H9 (cell line): ENCODE data around the gene IMPACT. TPM values are rescaled to one million over a fixed set of nuclear protein-coding genes. Genes with fewer than 3 reads are reported as not detected.

Source experiments
- DNase-seq: peaks from one replicate; pipeline ENCODE4 v3.0.0-alpha.2; 2017
- H2AFZ ChIP-seq: one replicate; pipeline ENCODE4 v1.6.1; 2013; ENCODE audit warnings: mild to moderate bottlenecking, low read length, control low read depth, moderate library complexity
- H2AK5ac ChIP-seq: 2 replicates; pipeline ENCODE4 v1.6.1; 2013; ENCODE audit warnings: low read length, control low read depth, mixed read lengths; ENCODE audit not compliant: insufficient read length
- H2BK120ac ChIP-seq: one replicate; pipeline ENCODE4 v1.6.1; 2013; ENCODE audit warnings: low read depth, mild to moderate bottlenecking, low read length, control low read depth, inconsistent platforms; ENCODE audit not compliant: poor library complexity, severe bottlenecking
- H2BK12ac ChIP-seq: 2 replicates; pipeline ENCODE4 v1.6.1; 2013; ENCODE audit warnings: low read length, control low read depth, mixed read lengths, low read depth; ENCODE audit not compliant: insufficient read length
- H2BK15ac ChIP-seq: 2 replicates; pipeline ENCODE4 v1.6.1; 2013; ENCODE audit warnings: low read depth, low read length, control low read depth
- H2BK20ac ChIP-seq: one replicate; pipeline ENCODE4 v1.6.1; 2013; ENCODE audit warnings: low read depth, mild to moderate bottlenecking, low read length, control low read depth, inconsistent platforms; ENCODE audit not compliant: poor library complexity, severe bottlenecking
- H2BK5ac ChIP-seq: 2 replicates; pipeline ENCODE4 v1.6.1; 2013; ENCODE audit warnings: low read length, control low read depth, mixed read lengths; ENCODE audit not compliant: insufficient read length
- H3K14ac ChIP-seq: 2 replicates; pipeline ENCODE4 v1.6.1; 2013; ENCODE audit warnings: low read length, control low read depth; ENCODE audit not compliant: insufficient read depth
- H3K18ac ChIP-seq: 2 replicates; pipeline ENCODE4 v1.6.1; 2013; ENCODE audit warnings: low read depth, mild to moderate bottlenecking, mixed read lengths, low read length, control low read depth; ENCODE audit not compliant: insufficient read length
- H3K23ac ChIP-seq: 2 replicates; pipeline ENCODE4 v1.6.1; 2013; ENCODE audit warnings: low read length, control low read depth, mixed read lengths, low read depth; ENCODE audit not compliant: insufficient read length
- H3K23me2 ChIP-seq: 2 replicates; pipeline ENCODE4 v1.6.1; 2013; ENCODE audit warnings: low read depth, mild to moderate bottlenecking, mixed read lengths, low read length, control low read depth; ENCODE audit not compliant: insufficient read length, poor library complexity, severe bottlenecking
- H3K27ac ChIP-seq: 2 replicates; pipeline ENCODE4 v1.5.1; 2013; ENCODE audit warnings: low read length, control low read depth, mixed read lengths, low read depth; ENCODE audit not compliant: insufficient read length
- H3K27me3 ChIP-seq: 2 replicates; pipeline ENCODE4 v1.6.1; 2013; ENCODE audit warnings: low read length, control low read depth, inconsistent platforms; ENCODE audit not compliant: insufficient read depth
- H3K4ac ChIP-seq: 2 replicates; pipeline ENCODE4 v1.6.1; 2013; ENCODE audit warnings: low read depth, mild to moderate bottlenecking, control low read depth, inconsistent platforms, low read length, moderate library complexity
- H3K4me1 ChIP-seq: 2 replicates; pipeline ENCODE4 v1.6.1; 2013; ENCODE audit warnings: low read length, control low read depth, inconsistent platforms; ENCODE audit not compliant: insufficient read depth
- H3K4me2 ChIP-seq: 2 replicates; pipeline ENCODE4 v1.6.1; 2013; ENCODE audit warnings: low read length, control low read depth, mixed read lengths; ENCODE audit not compliant: insufficient read length, insufficient read depth
- H3K56ac ChIP-seq: 2 replicates; pipeline ENCODE4 v1.6.1; 2013; ENCODE audit warnings: low read depth, mild to moderate bottlenecking, mixed read lengths, low read length, control low read depth; ENCODE audit not compliant: insufficient read length
- H3K79me1 ChIP-seq: 2 replicates; pipeline ENCODE4 v1.6.1; 2013; ENCODE audit warnings: low read depth, mild to moderate bottlenecking, moderate library complexity, low read length, control low read depth, inconsistent platforms; ENCODE audit not compliant: insufficient read depth, poor library complexity, severe bottlenecking
- H3K79me2 ChIP-seq: 2 replicates; pipeline ENCODE4 v1.6.1; 2013; ENCODE audit warnings: low read length, control low read depth, inconsistent platforms; ENCODE audit not compliant: insufficient read depth
- H3K9ac ChIP-seq: 2 replicates; pipeline ENCODE4 v1.6.1; 2013; ENCODE audit warnings: low read length, control low read depth, mixed read lengths; ENCODE audit not compliant: insufficient read length; ENCODE audit errors: extremely low read depth
- H3K9me3 ChIP-seq: one replicate; pipeline ENCODE4 v1.6.1; 2013; ENCODE audit warnings: low read depth, low read length, inconsistent platforms; ENCODE audit not compliant: control insufficient read depth
- H3T11ph ChIP-seq: one replicate; pipeline ENCODE4 v1.6.1; 2013; ENCODE audit warnings: mild to moderate bottlenecking, low read length, control low read depth, inconsistent platforms
- H4K20me1 ChIP-seq: one replicate; pipeline ENCODE4 v1.6.1; 2013; ENCODE audit not compliant: control insufficient read depth, insufficient read length, insufficient read depth
- H4K5ac ChIP-seq: 2 replicates; pipeline ENCODE4 v1.6.1; 2013; ENCODE audit warnings: low read depth, mild to moderate bottlenecking, mixed read lengths, low read length, control low read depth; ENCODE audit not compliant: insufficient read length
- H4K8ac ChIP-seq: replicated peaks from 2 replicates; pipeline ENCODE4 v1.6.1; 2013; ENCODE audit warnings: low read length, control low read depth, mixed read lengths, low read depth; ENCODE audit not compliant: insufficient read length
- H4K91ac ChIP-seq: 2 replicates; pipeline ENCODE4 v1.6.1; 2013; ENCODE audit warnings: low read depth, mild to moderate bottlenecking, moderate library complexity, mixed read lengths, low read length, control low read depth; ENCODE audit not compliant: insufficient read length
- H3K27ac Mint-ChIP-seq, 3 experiments: 2 replicates in 2 of 3; 3 replicates in 1 of 3; pipeline ENCODE4 v1.8.0; 2020 to 2021; ENCODE audit warnings: mixed read lengths in 3 of 3, mild to moderate bottlenecking in 1 of 3, moderate library complexity in 1 of 3
- H3K27me3 Mint-ChIP-seq: 2 replicates; pipeline ENCODE4 v1.8.0; 2021; ENCODE audit warnings: low read depth, mild to moderate bottlenecking, moderate library complexity, mixed read lengths
- H3K36me3 Mint-ChIP-seq, 3 experiments: 2 replicates in 2 of 3; 3 replicates in 1 of 3; pipeline ENCODE4 v1.8.0; 2020 to 2021; ENCODE audit warnings: low read depth in 3 of 3, mixed read lengths in 3 of 3; ENCODE audit not compliant: insufficient read depth in 1 of 3
- H3K4me1 Mint-ChIP-seq, 2 experiments: 2 replicates each; pipeline ENCODE4 v1.8.0; 2020; ENCODE audit warnings: mixed read lengths in 2 of 2
- H3K4me3 Mint-ChIP-seq, 2 experiments: 2 replicates in 1 of 2; 3 replicates in 1 of 2; pipeline ENCODE4 v1.8.0; 2020 to 2021; ENCODE audit warnings: mild to moderate bottlenecking in 2 of 2, mixed read lengths in 2 of 2, moderate library complexity in 1 of 2
- H3K9me3 Mint-ChIP-seq, 2 experiments: 2 replicates in 1 of 2; 3 replicates in 1 of 2; pipeline ENCODE4 v1.8.0; 2020; ENCODE audit warnings: mild to moderate bottlenecking in 2 of 2, mixed read lengths in 2 of 2, moderate library complexity in 1 of 2
- WGBS: extraction: QIAGEN DNeasy Blood & Tissue Kit; methylation state at CpG from one replicate; pipeline ENCODE4 v1.1.7; 2013; ENCODE audit warnings: missing lambda C conversion rate, low lambda C conversion rate, mixed read lengths; ENCODE audit not compliant: insufficient read length; ENCODE audit errors: extremely low coverage; 5-methylcytosine and 5-hydroxymethylcytosine counted together
- total RNA-seq: library from RNA; stranded (reverse); gene quantifications from 2 replicates; pipeline ENCODE4 v1.2.1, GENCODE V29; 2021
- TF ChIP-seq, protein P1 (sequence below): fragments of 200-600 bp; sonication (generic); conservative IDR thresholded peaks from 3 replicates; pipeline ENCODE4 v1.8.0; 2021; ENCODE audit warnings: antibody characterized with exemption, mild to moderate bottlenecking

IMPACT gene
- total RNA-seq, 1 experiment from 2014 or later = 41.9 TPM

- Mint-ChIP-seq H3K4me3 (no peak overlapping the region), H3K27ac (peak overlapping the region in 2 of 3 experiments; percentile 3 to 64; a peak in 3 of 7 replicates)
- no peaks in the 10 kb centered on the region for H3K4me1 ChIP-seq
Observed at GRCh38 chr18:24472591-24472990, 46.1 kb downstream of the IMPACT start.

More at GRCh38 chr18:24472591-24472990, 46.1 kb downstream of the IMPACT start:
- Histone ChIP-seq H3K9ac (no peak overlapping the region), H3K79me2 (no peaks in the 10 kb centered on the region), H4K8ac (no peak overlapping the region), H3K4me2 (no peak overlapping the region), H3K18ac (no peak overlapping the region), H4K91ac (no peak overlapping the region), H2BK20ac (no peak overlapping the region), H3K79me1 (no peaks in the 10 kb centered on the region), H4K5ac (no peak overlapping the region), H3K23ac (no peak overlapping the region), H3K27ac (no peak overlapping the region), H3K4ac (no peak overlapping the region), H2BK5ac (no peak overlapping the region), H3K23me2 (no peaks in the 10 kb centered on the region), H3K56ac (no peak overlapping the region), H2BK15ac (no peak overlapping the region), H2AFZ (no peak overlapping the region), H2BK12ac (no peak overlapping the region), H3K14ac (no peak overlapping the region), H2BK120ac (no peak overlapping the region), H3K9me3 (no peaks in the 10 kb centered on the region), H3T11ph (no peak overlapping the region), H3K27me3 (no peaks in the 10 kb centered on the region), H2AK5ac (no peak overlapping the region), H4K20me1 (no peaks in the 10 kb centered on the region)
- Mint-ChIP-seq H3K4me1 (peaks cover 5 to 6% of the 10 kb centered on the region in 2 experiments), H3K9me3 (no peaks in the 10 kb centered on the region; a peak in 1 of 5 replicates), H3K27me3 (no peaks in the 10 kb centered on the region), H3K36me3 (no peaks in the 10 kb centered on the region)
- no CpG with 5 or more reads among the region's 5 CpGs for WGBS
- DNase-seq = no peak
- TF ChIP-seq, protein P1, sequence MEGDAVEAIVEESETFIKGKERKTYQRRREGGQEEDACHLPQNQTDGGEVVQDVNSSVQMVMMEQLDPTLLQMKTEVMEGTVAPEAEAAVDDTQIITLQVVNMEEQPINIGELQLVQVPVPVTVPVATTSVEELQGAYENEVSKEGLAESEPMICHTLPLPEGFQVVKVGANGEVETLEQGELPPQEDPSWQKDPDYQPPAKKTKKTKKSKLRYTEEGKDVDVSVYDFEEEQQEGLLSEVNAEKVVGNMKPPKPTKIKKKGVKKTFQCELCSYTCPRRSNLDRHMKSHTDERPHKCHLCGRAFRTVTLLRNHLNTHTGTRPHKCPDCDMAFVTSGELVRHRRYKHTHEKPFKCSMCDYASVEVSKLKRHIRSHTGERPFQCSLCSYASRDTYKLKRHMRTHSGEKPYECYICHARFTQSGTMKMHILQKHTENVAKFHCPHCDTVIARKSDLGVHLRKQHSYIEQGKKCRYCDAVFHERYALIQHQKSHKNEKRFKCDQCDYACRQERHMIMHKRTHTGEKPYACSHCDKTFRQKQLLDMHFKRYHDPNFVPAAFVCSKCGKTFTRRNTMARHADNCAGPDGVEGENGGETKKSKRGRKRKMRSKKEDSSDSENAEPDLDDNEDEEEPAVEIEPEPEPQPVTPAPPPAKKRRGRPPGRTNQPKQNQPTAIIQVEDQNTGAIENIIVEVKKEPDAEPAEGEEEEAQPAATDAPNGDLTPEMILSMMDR = no peak
